ENCODE results near the gene MICB.
"Not testable (repeated sequence)": the region's sequence is repeated elsewhere in the genome, so short reads cannot be mapped to it uniquely, and the experiment has no call there.

GRCh38 chr6:31499648-31500047, 1.7 kb downstream of the MICB start:
- TF ChIP-seq, protein P1, sequence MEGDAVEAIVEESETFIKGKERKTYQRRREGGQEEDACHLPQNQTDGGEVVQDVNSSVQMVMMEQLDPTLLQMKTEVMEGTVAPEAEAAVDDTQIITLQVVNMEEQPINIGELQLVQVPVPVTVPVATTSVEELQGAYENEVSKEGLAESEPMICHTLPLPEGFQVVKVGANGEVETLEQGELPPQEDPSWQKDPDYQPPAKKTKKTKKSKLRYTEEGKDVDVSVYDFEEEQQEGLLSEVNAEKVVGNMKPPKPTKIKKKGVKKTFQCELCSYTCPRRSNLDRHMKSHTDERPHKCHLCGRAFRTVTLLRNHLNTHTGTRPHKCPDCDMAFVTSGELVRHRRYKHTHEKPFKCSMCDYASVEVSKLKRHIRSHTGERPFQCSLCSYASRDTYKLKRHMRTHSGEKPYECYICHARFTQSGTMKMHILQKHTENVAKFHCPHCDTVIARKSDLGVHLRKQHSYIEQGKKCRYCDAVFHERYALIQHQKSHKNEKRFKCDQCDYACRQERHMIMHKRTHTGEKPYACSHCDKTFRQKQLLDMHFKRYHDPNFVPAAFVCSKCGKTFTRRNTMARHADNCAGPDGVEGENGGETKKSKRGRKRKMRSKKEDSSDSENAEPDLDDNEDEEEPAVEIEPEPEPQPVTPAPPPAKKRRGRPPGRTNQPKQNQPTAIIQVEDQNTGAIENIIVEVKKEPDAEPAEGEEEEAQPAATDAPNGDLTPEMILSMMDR (IDR thresholded peaks at IDR 0.05): not testable (repeated sequence)
- not testable (repeated sequence) for TF ChIP-seq REST (IDR thresholded peaks at IDR 0.05; ENCODE audit: insufficient read depth in 1 of 2, low read depth in 2 of 2, low read length in 1 of 2)
